ENCODE data around the gene NTM.
"Not testable (repeated sequence)": the region's sequence is repeated elsewhere in the genome, so short reads cannot be mapped to it uniquely, and the experiment has no call there.

Gene NTM

GRCh38 chr11:132314911-132315455 lies 944.6 kb downstream of the NTM start:
- DNase-seq (ENCODE audit: low read depth) = no peak

DNA sequence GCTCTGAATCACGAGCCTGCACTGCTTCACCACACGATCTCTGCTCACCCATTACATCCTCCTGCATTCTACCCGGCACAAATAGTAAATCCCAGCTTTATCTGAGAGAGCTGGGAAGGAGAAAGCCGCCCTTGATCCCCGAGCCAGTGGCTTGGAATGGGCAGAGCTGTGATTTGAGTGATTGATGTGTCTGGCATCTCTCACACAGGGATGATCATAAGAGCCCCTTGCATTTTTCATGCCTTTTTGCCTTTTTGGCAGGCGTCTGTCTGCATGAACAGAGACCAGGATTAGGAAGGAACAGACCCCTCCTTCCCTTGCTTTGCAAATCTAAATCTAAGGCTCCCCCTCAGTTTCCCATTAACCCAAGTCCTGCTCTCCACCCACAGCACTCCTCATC lies 945.3 kb downstream of the NTM start:
- DNase-seq (ENCODE audit: low read depth) = no peak

- no peak for DNase-seq (ENCODE audit: low read depth)
Observed at GRCh38 chr11:132318421-132319157, 948.2 kb downstream of the NTM start.

- not testable (repeated sequence) for DNase-seq (ENCODE audit: low read depth)
Observed at GRCh38 chr11:132319419-132319818, 949.0 kb downstream of the NTM start.

DNA sequence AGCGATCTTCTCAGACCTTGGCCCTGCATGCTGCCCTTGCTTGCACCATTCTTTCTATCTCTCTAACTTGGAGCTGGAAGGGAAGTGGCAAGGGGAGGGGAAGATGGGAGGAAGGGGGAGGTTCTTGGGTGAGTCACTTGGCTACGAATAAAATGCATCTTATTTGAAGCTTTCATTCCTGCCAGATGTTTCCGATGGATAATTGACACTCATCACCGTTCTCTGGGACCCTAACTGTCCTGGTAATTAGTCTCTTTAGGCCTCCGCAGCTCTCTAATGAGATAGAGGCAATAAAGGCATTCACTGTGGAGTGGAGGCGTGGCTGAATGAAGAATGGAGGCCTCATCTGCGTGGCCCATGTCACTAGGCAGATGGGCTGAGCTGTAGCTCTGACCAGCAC lies 960.1 kb downstream of the NTM start:
- no peak for DNase-seq (ENCODE audit: low read depth)

GRCh38 chr11:132332521-132332920 lies 962.1 kb downstream of the NTM start:
- DNase-seq (ENCODE audit: low read depth) = no peak

- DNase-seq (ENCODE audit: low read depth) = no peak
Observed at GRCh38 chr11:132334769-132335280, 964.4 kb downstream of the NTM start.

GRCh38 chr11:132335311-132335710 lies 964.9 kb downstream of the NTM start:
- no peak for DNase-seq (ENCODE audit: low read depth)

DNA sequence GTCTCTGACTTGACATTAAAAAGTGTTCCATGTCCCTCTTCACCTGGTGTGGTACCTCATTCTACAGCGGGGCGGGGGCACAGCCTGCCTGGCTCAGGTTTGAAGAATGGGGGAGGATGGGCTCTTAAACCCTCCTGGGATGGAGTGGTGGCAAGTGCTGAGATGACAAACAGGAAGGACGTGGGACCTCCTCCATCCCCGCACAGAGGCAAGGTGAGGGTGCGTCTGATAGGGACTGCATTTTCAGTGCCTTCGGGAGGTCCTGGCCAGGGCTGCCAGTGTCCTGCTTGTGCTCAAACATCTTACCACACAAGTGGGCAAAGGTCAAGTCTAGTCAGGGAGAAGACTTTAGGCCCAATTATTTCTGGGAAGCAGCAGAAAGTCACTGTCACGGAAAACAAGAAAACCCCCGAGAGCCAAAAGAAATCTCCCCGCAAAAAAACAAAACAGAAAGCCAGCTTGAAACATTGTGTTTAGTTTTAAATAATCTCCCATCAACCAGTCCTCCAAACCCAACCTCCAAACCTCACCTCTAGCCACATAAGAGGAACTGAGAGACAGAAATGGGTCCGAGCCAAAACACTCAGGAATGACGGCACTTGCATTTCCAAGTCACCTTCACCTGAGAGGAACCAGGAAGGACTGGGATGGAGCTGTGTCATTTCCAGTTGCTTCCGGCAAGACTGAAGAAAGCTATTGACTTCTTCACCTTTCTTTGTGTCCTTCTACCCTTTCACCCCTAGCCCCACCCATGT lies 966.5 kb downstream of the NTM start:
- no peak for DNase-seq (ENCODE audit: low read depth)

DNA sequence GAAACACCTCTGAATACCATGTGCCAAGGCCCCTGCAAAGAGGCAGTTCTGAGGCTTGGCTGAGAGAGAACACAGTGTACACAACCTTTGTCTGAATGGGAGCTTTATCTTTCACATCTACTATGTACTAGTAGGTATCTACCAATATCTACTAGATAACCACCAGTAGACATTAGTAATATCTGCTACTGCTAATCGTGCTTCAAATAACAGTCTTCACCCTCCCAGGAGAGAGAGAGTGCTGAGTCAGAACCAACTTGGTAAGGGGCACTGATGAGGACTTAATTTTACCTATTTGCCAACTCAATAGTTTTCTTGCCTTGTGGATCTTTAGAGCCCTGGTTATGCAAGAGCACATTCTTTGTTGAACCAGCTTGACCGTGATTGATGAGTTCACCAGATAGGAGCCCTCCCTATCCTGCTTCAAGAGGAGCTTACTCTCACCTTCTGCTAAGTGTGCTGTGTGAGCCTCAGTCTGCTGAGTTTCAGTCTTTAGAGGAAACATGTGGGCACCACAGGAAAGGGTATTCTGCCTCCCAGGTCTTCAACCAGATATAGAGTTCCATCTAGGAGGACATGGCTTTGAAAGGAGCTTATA lies 967.5 kb downstream of the NTM start:
- no peak for DNase-seq (ENCODE audit: low read depth)

DNA sequence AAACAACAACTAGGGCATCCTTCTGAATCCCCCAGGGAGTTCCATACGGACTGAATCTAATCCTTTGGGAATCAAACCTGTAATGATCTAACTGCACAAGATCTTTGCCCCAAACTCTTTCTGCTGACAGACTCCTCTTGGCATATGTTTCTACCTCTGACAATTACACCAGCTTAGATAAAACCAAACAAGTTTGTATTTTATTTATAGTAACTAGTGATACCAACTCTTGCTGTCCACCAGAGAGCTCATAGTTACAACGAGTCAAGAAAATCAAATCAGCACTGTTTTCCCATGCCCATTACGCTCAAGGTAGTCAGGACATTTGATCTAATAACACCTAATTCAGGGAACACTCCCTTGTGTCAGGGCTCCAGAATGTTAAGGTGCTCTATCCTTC lies 972.0 kb downstream of the NTM start:
- no peak for DNase-seq (ENCODE audit: low read depth)

DNA sequence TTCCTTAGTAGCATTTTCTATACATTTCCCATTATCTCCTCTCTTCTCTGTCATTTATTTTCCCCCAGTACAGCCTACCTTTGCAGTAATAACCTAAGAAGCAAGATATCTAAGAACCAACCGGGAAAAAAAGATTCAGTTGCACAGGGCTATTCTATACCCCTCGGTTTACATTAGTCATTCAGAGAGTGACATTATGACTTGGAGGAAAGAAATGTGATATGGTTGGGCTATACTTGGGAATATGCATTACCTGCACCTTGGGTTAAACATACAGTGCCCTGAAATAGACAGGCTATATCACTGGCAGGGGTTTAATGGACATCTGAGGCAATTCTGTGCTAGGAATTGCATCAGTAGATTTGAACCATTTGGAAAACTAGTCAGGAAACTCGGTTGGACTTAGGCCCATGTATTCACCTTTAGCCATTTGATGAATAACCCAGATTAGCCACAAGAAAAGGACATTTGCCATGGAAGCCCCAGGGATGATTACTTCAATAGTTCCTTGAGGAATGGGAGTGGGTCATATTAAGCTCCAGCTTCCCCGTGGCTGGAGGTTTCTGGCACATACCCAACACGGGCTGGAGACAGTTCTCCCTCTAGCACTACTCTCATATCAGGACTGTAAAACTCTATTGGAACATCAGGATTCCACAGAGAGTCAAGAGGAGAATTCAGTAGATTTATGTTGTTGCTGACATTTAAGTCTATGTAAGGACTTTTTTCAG lies 973.2 kb downstream of the NTM start:
- DNase-seq (ENCODE audit: low read depth) = no peak

DNA sequence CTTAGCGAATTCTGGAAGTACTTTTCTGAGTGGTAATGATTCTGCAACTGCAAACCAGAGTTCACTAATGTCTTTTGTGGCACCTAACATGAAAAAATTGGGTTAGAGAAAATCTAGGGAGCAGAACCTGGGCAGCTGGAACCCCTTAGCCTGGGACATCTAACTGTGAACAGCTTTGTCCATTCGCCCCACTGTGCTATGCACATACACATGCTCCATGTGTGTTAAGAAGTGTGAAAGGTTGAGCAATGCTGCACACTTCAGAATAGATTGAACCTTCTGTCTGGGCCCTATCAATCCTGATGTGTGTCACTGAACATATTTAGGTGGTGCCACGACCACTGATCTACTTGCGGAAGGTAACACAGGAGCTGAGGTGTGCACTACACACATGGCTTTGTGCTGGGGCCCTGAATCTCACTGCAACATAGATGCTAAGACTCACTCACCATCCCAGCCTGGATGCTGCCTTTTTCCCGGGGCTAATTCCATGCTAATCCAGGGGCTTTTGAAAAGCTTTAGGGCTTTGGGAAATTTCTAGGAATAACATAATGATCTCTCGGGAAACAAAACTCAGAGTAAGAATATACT lies 976.2 kb downstream of the NTM start:
- DNase-seq (ENCODE audit: low read depth) = no peak

DNA sequence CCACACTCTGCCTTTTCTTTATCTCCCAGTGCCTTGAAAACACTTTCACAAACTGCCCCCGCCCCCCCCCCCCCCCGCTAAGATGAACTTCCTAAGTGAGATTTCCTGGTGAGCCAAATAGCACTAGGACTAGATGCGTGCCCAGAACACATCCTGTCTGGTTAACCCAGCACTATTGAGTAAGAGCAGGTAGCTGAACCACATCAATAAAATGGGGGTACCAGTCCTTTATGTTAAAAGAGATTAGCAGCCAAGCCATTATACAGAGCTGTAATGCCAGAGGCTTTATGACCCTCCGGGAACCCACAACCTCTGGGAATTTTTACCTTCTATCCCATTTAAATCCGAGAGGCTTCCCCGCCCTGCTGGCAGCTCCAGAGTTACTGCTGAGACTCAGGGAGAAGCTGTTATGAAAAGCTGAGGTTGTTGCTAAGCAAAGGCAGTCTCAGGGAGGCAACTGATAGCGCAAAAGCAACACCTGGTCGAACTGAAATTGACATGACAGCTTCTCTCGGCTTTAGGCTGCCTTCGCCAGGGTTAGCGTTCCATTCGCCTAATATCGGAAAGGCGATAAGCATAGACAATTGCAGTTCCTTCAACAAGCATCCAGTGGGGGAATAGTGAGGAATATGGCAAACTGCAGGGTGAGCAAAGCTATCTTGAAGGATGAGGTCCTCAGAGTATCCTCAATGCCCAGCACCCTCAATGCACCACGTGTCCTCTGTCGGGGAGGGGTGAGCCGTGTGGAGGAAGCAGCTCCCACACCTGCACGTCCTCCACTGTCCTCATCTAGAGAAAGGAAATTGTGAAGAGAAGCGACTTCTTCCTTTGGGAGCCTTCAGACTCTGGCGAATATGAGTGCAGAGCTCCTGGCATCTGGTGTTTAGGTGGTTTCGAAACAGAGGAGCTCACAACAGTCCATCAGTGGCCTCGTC lies 977.0 kb downstream of the NTM start:
- DNase-seq (ENCODE audit: low read depth) = no peak

- DNase-seq (ENCODE audit: low read depth) = no peak
Observed at GRCh38 chr11:132349811-132350733, 979.7 kb downstream of the NTM start.

GRCh38 chr11:132351050-132351449 lies 980.6 kb downstream of the NTM start:
- DNase-seq (ENCODE audit: low read depth) = no peak

- DNase-seq (ENCODE audit: low read depth) = no peak
Observed at GRCh38 chr11:132352497-132352896, 982.1 kb downstream of the NTM start.

DNA sequence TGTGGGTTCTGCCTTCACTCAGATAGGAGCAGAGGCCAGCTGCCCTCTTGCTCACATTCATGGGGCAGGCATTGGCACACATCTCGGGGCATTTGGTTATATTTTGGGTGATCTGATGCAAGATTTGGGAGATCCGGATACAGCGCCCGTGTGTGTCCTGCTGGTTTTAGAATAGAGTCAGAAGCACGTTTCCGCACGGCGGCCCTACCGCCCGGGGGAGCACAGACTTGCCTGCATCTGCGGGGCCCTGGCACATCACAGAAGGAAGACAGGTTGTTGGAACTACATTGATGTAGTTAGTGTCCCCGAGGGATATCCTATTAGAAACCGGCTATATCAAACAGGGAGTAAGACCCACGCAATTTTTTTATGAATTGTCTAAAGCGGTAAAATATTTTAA lies 982.8 kb downstream of the NTM start:
- no peak for DNase-seq (ENCODE audit: low read depth)

- no peak for DNase-seq (ENCODE audit: low read depth)
Observed at GRCh38 chr11:132357811-132358572, 987.6 kb downstream of the NTM start.

All from activated T-helper 9 cell treated with anti-CD3 and anti-CD28 coated beads, Interleukin-2, amount 50 U/mL, for 16 hours (primary cell).